GM19193 (cell line): ENCODE results near the gene FAM114A1.

ENCODE experiments used
- POLR2A ChIP-seq: IDR thresholded peaks from 4 replicates; pipeline ENCODE4 v1.6.1; 2011; ENCODE audit not compliant: insufficient read depth, insufficient read length; ENCODE audit errors: extremely low read depth

The FAM114A1 gene

GRCh38 chr4:38876636-38877035 is 9.0 kb downstream of the FAM114A1 start:
- TF ChIP-seq POLR2A: no peak

DNA sequence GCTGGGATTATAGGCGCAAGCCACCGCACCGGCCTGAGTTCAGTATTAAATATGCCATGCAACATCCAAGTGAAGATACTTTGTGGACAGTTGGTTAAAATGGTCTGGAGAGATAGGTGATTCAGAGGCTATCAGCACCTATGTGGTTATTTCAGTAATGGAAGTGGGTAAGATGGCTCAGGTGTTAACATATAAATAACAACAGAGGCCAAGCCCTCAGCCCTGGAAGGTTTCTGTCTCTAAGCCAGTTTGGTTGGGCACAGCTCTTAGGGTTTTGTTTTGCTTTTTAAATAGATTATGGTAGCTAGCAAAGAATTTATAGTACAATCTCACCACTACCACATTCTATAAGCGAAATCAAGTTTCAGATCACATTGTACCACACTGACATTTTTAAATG is 16.6 kb downstream of the FAM114A1 start:
- no peak for TF ChIP-seq POLR2A

GRCh38 chr4:38889143-38889542 is 21.5 kb downstream of the FAM114A1 start:
- no peak for TF ChIP-seq POLR2A

- TF ChIP-seq POLR2A: no peak
Measured at GRCh38 chr4:38891051-38891983, 23.7 kb downstream of the FAM114A1 start.

DNA sequence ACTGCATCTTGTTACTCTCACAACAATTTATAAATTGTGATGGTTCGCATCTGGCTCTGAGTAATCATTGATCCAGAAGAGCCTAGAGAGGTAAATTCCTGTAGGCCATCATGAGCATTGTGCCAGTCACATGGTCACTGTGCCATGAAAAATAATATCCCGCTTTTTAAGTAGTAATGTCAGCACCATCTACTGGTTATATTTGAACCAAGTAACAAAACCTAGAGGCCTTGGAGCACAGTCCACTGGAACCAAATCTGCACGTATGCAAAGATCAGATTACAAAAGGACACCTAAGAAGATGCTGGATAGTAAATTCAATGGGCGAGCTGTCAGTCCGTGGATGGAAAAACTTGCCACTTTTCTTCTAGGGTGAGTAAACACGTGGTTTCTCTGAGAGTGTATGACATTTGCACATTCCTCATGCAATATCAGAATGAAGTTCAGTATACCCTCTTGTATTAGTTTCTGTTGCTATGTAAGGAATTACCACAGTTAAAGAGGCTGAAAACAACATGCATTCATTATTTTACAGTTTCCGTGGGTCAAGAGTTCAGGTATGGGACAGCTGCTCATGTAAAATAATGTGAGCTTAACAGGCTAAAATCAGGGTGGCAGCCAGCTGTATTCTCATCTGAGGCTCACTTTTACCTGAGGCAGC is 26.8 kb downstream of the FAM114A1 start:
- TF ChIP-seq POLR2A: no peak

DNA sequence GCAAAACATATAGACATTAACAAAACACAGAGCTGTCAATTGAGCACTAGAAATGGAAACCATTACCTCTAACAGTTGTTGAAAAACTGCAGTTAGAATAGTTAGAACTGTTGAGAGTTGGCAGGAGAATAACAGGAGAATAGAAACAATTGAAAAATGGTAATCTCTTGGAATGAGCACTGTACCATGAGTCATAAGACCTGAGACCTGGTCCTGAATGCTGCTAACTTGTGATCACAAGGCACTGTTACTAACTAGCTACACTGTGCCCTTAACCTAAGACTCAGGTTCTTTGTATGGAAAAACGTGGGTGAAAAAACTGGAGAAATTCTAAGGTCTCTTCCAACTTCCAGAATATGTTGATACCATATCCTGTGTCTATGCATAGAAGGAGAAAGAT is 29.3 kb downstream of the FAM114A1 start:
- no peak for TF ChIP-seq POLR2A

DNA sequence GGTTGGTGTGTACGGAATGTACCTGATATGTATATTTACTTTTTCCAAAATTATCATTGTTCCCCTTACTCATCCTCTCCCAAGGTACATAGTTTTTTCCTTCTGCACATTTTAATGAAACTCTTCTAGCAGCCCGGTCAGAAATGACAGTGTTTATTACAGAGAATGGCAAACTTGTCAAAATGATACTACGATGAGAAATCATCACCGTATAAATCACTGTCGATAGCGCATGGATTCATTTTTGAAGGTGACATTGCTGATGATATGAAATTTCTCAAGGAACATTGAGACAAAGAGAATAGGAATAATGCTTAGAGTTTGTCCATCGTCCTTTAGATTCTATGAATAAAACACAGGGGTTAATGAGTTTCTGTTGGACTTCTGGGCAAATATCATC is 30.6 kb downstream of the FAM114A1 start:
- no peak for TF ChIP-seq POLR2A

DNA sequence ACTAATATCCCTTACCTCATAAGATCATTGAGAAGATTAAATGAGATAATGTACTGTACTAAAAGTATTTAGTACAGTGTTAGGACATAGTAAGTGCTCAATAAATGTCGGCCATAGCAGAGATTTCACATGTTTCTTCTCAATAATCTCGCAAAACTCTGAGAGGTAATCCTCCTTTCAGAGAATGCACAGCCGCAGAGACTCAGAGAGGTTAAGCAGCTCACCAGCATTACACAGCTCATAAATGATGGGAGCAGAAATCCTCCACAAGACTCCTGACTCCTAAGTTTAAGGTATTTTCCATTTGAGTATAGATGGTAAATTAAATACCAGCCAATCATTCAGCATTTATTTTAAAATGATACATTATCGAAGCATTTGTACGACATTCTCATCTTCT is 34.6 kb downstream of the FAM114A1 start:
- TF ChIP-seq POLR2A: no peak

- TF ChIP-seq POLR2A: no peak
Measured at GRCh38 chr4:38902695-38903094, 35.1 kb downstream of the FAM114A1 start.

GRCh38 chr4:38904090-38904666 is 36.6 kb downstream of the FAM114A1 start:
- TF ChIP-seq POLR2A: no peak

DNA sequence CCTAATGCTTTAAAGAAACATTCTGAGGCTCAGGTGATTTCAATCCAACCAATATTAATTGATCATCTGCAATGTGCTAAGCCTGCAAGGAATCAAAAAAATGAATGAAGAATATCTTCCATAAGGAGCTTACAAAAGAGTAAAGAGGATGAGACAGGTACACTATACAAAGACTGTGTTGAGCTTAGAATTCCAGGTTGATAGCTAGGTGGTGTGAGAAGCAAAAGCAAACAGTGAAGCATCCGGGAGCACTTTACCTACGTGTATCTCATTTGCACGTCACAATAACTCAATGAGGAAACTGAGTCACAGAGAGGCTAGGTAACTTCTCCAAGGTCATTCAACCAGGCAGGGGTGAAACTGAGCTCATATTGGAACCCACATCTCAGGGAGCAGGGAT is 37.1 kb downstream of the FAM114A1 start:
- TF ChIP-seq POLR2A: no peak

- no peak for TF ChIP-seq POLR2A
Measured at GRCh38 chr4:38905652-38906385, 38.2 kb downstream of the FAM114A1 start.

GRCh38 chr4:38907696-38908270 is 40.2 kb downstream of the FAM114A1 start:
- TF ChIP-seq POLR2A: no peak

- TF ChIP-seq POLR2A: no peak
Measured at GRCh38 chr4:38909015-38909414, 41.4 kb downstream of the FAM114A1 start.

DNA sequence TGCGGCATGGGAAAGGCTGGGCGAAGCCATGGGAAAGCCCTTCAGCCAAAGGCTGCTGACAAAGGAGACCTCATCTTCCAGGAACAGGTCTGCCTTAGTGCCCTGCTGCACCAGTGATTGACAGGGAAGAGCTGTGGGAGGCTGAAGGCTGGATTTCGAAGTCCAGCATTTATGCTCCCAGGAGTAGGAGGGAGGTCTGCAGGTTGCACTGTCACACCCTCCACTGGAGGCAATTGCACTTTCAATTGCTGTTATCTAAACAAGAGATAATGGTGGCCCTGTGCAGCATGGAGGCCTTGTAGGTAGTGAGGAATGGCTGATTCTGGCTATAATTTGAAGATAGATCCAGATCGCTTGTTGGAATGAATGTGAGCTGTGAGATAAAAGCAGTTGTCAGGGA is 43.7 kb downstream of the FAM114A1 start:
- TF ChIP-seq POLR2A: no peak
